Stimulated activated CD4-positive, alpha-beta T cell treated with anti-CD3 and anti-CD28 coated beads, Interleukin-4, amount 100 ng/mL, for 4 hours (primary cell): Measurements from ENCODE around the gene SMCHD1.
A peak's percentile ranks its signal among the peaks of the same experiment; 100 is the strongest.
"Not testable (repeated sequence)": the region's sequence is repeated elsewhere in the genome, so short reads cannot be mapped to it uniquely, and the experiment has no call there.

Source experiments
- DNase-seq, 2 experiments: peaks; one replicate each; pipeline ENCODE4 v3.0.0-alpha.2; 2020

SMCHD1 gene

DNA sequence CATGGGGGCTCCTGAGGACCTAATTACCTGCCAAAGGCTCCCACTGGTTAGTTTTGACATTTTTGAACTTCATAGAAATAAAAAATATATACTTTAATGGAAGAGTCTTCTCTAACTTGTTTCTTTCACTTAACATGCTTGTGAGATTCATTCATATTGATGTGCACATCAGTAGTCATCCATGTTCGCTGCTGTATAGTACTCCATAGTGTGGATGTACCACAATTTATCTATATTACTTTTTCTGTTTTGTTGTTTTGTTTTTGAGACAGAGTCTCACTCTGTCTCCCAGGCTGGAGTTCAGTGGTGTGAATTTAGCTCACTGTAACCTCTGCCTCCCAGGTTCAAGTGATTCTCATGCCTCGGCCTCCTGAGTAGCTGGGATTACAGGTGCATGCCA, 168.4 kb downstream of the SMCHD1 start:
- no peak for DNase-seq

DNA sequence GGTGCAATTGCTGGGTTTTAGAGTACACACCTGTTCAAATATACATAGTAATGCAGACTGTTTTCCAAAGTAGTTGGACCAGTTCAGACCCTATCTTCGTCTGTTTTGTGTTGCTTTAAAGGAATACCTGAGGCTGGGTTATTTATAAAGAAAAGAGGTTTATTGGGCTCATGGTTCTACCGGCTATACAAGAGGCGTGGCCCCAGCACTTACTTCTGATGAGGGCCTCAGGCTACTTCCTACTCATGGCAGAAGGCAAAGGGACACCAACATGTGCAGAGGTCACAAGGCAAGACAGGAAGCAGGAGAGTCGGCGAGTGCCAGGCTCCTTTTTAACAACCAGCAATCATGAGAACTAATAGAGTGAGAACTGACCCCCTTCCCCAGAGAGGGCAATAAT, 169.3 kb downstream of the SMCHD1 start:
- DNase-seq = no peak

DNA sequence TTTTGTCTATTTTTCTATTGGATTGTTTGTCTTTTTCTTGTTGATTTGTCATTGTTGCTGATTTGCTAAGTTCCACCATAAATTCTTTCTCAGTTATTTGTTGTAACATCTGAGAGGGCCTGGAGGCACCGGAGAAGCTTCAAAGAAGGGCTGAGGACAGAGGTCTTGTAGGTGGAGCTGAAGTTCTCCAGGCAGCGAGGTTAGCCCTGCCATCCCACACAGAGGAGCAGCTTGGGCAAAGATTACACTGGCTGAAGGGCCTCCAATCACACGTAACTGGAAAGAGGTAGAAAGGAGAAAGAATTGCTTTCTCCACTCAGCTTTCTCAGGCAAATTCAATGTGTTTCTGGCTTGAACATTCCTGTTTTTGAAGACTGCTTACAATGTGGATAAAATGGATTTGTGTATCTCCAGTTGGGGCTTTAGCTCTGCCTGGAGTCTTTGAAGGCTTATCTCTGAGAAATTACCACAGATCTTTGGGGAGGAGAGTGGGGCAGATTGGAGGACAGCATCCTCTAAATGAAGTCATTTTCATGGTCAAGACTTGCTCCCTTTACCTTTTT, 170.2 kb downstream of the SMCHD1 start:
- no peak for DNase-seq

DNA sequence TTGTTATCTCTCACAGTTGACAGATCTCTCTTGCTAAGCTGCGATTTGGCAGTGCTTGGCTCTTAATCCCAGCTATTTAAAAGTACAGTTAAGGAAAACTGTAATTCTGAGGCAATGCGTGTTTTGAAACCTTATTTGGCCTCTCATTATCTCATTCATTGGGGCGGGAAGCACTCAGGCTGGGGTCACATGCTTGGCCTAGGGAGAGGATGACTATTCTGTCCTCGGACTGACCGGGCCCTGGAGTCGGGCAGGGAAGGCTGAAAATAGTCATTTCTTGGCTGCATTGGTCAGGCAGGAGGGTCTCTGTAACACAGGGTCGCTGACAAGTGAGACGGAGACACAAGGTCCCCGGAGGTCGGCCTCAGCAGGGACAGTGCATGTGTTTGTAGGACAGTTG, 171.1 kb downstream of the SMCHD1 start:
- no peak for DNase-seq

DNA sequence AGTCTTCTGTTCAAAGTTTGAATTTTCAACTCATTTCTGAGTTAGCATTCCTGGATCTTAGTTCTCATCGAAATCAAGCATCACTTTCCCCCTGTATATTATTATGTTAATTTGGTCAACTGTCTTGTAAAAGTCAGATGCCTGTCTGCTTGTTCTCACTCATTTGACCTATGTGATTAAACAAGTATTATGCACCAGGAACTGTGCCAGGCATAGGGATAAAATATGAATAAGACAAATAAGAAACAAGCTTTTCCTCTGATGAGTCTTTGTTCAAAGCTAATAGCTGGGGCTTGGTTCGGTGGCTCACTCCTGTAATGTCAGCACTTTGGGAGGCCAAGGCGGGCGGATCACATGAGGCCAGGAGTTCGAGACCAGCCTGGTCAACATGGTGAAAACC, 171.5 kb downstream of the SMCHD1 start:
- no peak for DNase-seq

DNA sequence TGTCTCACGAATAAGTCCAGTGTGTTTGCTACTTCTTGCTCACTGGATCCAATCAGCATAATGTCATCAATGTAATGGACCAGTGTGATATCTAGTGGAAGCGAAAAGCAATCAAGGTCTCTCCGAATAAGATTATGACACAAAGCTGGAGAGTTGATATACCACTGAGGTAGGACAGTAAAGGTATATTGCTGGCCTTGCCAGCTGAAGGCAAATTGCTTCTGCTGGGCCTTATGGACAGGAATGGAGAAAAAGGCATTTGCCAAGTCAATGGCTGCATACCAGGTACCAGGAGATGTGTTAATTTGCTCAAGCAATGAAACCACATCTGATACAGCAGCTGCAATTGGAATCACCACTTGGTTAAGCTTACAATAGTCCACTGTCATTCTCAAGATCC, 180.6 kb downstream of the SMCHD1 start:
- DNase-seq = not testable (repeated sequence)

DNA sequence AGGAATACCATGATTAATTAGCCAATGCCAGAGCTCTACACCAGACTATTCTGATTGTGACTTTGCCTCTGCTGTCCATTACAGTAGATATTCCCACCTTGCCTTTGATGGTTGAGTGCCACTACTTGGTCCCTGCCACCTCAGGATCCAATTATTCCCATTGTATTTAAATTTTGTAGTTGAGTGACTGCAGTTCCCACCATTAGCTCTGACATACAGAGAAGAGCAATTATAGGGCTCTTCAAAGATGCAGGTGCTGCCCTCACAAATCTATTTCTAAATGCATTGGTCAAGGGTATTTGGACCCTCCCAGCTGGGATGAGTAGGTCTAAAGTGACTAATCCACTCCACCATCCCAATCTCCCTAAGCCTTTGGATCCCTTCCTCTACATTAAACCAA, 181.8 kb downstream of the SMCHD1 start:
- not testable (repeated sequence) for DNase-seq

DNA sequence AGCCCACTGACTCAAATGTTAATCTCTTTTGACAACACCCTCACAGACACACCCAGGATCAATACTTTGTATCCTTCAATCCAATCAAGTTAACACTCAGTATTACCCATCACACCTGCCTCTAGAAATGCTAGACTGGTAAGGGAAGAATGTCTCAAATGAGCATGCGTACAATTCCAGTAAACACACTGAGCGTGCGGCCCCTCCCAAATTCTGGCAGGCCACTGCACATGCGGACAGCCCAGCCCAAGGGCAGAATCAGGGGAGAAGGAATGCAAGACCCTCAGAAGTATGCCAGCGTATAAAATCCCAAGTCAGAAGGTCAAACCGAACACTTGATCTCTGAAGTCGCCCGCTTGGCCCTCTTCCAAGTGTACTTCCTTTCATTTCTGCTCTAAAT, 183.7 kb downstream of the SMCHD1 start:
- no peak for DNase-seq

DNA sequence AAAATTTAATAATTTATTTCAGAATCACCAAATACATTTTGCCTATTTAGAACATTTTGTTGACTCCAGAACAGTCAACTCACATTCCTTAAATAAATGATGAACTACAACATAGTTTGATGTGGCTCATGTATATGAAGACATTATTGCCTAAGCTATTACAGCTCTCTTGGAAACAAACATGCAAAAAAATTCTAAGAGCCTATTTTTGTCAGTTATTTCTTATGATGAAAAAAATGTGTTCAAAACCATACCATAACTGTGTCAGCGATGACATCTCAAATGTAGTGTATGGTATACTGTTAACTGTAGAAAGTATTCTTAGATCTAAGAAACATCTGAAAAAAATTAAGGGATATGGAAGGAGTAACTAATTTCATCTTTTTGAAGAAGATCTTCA, 185.0 kb downstream of the SMCHD1 start:
- no peak for DNase-seq

DNA sequence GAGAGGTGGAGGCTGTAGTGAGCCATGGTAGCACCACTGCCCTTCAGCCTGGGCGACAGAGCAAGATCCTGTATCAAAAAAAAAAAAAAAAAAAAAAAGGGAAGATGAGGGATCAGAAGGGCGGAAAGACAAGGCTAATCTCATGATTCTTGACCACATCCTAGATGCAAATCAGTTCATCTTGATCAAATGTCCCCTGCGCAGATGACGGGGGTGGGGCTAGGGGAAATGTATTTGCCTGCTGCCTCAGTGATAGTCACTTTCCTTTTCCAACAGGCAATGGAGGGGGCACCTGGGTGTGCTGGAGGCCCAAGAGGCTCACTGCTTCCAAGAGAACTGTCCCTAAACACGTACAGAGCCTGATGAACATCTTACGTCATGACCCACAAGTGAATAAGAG, 187.6 kb downstream of the SMCHD1 start:
- DNase-seq = no peak

DNA sequence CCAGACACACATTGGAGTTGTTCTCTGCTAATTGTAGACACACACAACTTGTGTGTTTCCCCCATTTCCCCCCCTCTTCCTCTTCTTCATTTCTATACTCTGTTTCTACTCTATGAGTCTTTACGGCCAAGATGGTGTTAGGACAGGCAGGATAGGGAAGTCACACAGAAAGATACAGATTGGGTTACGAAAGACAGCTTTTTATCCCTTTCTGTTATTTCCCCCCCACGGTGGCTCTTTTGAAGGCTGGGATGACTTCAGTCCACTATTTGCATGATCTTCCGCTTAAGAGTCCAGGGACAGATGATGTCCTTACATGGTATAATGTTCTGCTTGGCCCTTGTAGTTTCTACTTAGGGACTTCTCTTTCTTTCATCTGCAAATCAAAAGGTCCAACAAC, 189.6 kb downstream of the SMCHD1 start:
- DNase-seq = no peak

DNA sequence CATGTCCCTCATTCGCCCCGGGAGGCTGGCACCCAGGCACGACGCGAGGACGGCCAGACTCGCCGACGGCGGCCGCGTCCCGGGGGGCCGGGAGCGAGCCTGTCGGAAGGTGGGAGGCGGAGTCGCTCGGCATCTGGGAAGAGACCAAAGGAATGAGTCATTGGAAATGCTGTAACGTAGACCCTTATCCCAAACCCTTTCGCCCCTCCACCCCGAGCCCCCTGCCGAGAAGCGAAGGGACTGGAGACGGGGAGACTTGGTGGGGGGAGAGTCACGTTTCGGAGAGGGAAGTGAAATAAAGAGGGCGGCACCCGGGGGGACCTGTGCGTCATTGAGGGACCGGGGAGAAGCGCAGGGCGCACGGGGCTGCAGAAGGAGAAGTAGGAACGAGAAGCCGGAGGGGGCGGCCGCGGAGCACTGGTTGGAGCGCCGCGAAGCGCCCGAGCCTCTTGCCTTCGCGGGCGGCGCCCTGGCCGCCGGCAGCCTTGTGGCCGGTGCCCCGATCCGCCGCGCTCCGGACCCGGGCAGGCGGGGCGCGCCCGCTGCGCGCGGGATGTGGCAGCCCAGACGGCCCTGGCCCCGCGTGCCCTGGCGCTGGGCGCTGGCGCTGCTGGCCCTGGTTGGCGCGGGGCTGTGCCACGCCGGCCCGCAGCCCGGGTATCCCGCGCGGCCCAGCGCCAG, 191.2 kb downstream of the SMCHD1 start, which contains the start of gene EMILIN2:
TSS of gene EMILIN2 (plus strand) at position 371 of the 681 bp plus-strand sequence. CDS start at position 554, 183 bp downstream.
- peak; percentile 40 to 42 for DNase-seq

DNA sequence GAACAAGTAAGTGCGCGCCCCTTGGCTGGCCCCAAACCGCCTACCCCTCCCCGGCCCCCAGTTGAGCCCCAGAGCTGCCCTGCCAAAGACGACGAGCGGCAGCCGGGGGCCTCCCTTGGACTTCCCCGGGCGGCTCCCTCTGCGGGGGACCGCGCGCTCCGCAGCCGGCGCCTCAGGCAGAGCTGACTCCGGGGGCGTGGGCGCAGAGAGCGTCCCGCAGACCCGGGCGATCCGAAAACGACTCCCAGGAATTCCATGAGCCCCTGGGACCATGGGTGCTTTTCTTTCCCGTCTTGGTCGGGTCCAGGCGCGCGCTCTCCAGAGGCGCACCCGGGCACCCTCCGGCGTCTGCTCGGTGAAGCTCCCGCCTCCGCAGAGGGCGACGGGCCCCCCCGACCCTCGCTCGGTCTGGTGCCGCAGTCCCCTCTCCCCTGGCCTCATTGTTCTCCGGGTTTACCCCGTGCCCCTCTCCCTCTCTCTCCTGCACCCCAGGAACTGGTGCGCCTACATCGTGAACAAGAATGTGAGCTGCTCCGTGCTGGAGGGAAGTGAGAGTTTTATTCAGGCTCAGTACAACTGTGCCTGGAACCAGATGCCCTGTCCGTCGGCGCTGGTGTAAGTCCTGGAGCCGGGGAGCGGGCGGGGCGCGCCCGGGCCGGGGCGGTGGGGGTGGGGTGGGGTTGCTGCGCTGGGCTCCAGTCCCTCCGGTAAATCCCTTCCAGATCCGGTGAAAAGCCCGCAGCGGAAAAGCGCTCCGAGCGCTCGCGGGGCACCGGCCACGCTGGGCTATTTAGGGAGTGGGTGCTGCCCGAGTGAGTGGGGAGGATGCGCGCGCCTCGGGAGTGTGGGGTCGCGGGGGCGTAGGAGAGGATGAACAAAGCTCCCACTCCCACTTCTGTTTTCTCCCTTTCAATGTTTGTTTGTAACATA, 192.1 kb downstream of the SMCHD1 start:
- peak; percentile 30 to 39 for DNase-seq

DNA sequence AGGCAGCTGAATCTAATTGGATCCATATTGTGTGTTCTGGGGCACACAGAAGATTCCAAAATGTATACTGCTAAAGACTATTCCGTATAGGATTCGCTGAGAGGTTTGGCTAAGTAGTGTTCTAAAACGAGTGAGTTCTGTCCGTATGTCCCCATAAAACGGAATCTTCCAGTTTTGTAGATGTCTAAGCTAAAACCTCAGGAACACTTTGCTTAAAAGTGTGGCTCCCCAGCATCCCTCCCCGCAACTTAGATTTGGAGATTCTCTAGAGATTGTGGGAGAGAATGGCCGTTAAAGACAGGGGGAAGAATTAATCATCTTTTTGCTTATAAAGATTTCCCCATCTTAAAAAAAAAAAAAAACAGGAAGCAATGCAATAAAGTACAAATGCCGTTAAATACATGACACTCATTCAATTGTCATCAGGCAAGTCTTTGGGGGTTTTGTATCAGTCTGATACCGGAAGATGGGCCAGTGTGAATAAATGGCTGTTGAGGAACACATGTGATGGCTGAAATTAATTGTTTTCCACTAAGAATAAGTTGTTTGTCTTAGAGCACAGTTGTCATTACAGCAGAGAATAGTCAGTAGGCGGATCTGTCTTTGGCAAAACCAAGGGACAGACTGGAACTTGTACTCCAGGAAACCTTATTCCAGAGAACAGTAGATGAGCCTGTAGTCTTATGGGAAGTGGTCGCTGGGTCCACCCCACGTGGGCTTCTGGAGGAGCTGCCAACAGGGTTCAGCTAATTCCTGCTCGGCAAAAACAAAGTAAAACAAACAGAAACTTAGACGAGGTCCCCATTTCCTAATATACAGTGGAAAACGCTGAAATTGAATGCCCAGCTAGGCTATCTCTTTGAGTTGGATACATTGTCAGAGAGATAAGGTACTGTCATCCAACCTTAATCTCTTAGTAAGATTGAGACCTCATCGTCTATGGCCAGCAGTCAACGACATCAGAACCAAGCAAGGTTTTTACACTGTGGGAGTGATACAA, 193.0 kb downstream of the SMCHD1 start:
- DNase-seq = no peak

DNA sequence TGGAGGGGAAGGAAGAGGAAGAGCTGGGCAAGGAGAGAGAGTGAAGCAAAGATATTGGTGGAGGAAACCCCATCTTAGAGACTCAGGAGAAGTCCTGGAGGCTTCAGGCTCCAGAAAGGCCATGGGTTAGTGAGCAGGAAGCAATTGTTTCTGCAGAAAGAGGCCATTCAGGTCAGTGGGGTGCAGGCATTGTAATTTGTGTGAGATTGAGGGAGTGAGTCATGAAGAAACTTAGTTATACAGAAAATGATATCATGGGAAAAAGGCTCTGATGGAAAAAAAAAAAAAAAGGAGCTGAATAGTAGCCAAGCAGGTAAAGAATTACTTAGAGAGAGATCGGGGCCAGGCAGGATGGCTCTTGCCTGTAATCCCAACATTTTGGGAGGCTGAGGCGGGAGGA, 195.3 kb downstream of the SMCHD1 start:
- no peak for DNase-seq

DNA sequence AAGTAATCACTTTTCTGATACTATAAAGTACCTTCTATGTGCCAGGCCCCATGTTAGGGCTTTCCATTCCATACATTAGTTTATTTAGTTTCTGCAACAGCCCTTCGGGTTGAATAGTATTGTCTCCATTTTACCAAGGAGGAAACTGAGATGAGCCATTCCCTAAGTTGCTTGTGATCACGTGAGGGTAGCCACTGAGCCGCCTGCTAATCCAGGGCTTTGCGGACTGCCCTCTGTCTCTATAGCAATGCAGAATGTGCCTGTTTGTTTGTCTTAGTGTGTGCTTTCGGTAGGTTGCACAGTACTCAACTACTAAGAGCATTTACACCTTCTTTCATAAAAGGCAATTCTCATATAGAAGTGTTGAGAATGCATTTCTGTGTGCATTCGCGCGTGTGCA, 196.2 kb downstream of the SMCHD1 start:
- DNase-seq = no peak

DNA sequence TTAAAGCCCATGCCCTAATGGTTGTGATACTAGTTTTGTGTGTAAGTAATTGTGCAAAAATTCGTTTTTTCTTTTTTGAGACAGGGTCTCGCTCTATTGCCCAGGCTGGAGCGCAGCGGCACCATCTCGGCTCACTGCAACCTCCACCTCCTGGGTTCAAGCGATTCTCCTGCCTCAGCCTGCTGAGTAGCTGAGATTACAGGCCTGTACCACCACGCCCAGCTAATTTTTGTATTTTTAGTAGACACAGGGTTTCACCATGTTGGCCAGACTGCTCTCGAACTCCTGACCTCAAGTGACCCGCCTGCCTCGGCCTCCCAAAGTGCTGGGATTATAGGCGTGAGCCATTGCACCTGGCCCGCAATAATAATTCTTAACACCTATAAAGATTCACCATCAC, 196.9 kb downstream of the SMCHD1 start:
- not testable (repeated sequence) for DNase-seq

DNA sequence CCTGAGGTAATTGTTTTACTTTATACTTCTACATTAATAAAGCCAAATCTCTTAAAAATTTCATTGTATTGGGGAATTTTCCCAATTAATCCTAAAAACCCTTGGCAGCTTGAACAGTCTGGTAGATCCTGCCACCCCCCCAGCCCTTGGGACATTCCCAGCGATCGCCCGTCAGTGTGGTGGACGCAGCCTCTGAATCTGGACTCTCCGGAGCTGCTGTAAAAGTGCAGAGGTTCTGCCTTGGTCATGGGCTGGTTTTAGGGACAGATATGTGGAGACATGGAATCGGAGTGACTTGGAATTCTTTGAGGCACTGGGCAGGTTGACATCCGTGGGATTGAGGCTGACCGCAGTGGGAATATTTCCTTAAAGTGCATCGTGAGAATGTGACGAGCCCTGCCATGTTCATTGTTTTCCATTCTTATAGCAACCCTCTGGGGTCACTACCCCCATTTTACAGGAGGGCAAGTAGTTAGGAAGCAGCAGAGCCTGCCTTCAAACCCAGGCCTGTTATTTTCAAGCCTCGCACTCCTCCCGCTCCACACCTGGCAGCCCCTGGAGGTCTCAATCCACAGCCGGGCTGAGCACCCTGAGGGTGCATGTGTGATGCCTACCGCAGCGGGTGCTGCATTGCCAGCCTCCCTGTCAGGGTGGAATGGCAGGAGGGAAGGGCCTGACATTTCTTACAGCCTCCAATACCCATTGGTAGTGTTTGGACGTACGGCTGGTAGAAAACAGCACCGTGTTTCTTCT, 197.8 kb downstream of the SMCHD1 start:
- no peak for DNase-seq

DNA sequence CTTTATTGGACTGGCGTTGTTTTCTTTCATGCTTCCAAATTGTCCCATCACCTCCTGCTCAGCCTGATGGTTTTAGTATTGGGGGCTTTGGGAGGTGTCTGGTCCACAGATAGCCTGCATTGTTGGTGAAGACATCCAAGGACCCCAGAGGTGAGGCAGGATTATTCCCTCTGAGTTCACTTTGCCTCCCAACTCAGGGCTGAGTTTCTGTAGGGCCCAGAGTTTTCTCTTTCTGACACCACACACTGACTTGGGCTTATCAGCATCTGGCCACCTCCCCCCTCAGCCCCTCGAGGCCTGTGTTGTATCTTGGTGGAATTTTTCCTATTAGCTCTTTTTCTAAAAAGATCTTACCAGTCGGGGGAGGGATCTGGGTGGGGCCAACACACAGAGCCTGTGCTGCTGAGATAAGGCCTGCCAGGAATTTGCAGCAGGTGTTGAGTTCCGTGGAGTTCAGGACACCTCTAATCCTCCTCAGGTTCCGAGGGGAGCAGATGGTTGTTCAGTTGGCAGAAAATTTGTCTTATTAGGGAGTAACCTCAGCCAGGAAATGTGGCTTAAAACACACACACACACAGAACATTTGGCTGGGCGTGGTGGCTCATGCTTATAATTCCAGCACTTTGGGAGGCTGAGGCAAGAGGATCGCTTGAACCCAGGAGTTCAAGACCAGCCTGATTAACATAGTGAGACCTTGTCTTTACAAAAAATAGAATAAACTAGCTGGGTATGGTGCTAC, 198.6 kb downstream of the SMCHD1 start:
- DNase-seq = no peak
